ENCODE measurements around the gene TTC9C. TPM values are rescaled to one million over a fixed set of nuclear protein-coding genes. Genes with fewer than 3 reads are reported as not detected.
"Not testable (repeated sequence)": the region's sequence is repeated elsewhere in the genome, so short reads cannot be mapped to it uniquely, and the experiment has no call there.

The TTC9C gene
- total and polyA plus RNA-seq, 5 donors from 2014 or later = 19.4 to 39.5 (median 27.9) TPM

- H3K27me3 Mint-ChIP-seq = no peaks in the 10 kb centered on the region
- Histone ChIP-seq H3K36me3 (ENCODE audit: control insufficient read depth, insufficient read depth, low read length) (peaks cover 12% of the 10 kb centered on the region), H3K27me3 (ENCODE audit: control insufficient read depth, insufficient read depth, low read length) (no peaks in the 10 kb centered on the region), H3K9me3 (ENCODE audit: control insufficient read depth in 2 of 2, low read length in 2 of 2) (no peaks in the 10 kb centered on the region), H3K27ac (ENCODE audit: insufficient read depth, low read length, poor library complexity, severe bottlenecking) (no peak overlapping the region), H3K4me3 (ENCODE audit: low read depth, low read length) (no peak overlapping the region), H3K4me1 (ENCODE audit: control insufficient read depth, insufficient read depth, low read length, poor library complexity, severe bottlenecking) (peaks cover 26% of the 10 kb centered on the region)
- peaks cover 4 to 34% (median 13%) of the 10 kb centered on the region in 4 donors for H3K4me1 Mint-ChIP-seq
- DNase-seq (no peak), ATAC-seq (ENCODE audit: low read depth in 2 of 2) (no peak)
- H3K27ac Mint-ChIP-seq = peak overlapping the region in 1 of 3 donors; percentile 80
- peaks cover 3% of the 10 kb centered on the region for H3K36me3 Mint-ChIP-seq
- H3K9me3 Mint-ChIP-seq = no peaks in the 10 kb centered on the region
- H3K4me3 Mint-ChIP-seq = peak overlapping the region; percentile 2 to 66 (median 52)
These were observed 26.9 kb downstream of the TTC9C start for GRCh38 chr11:62755086-62755615.

GRCh38 chr11:62757846-62758788, 29.8 kb downstream of the TTC9C start:
- Mint-ChIP-seq H3K4me1 (peaks cover 4 to 32% (median 20%) of the 10 kb centered on the region in 4 donors), H3K27me3 (peaks cover 7% of the 10 kb centered on the region), H3K9me3 (no peaks in the 10 kb centered on the region), H3K4me3 (no peak overlapping the region), H3K27ac (no peak overlapping the region), H3K36me3 (peaks cover 3% of the 10 kb centered on the region)
- H3K27ac ChIP-seq (ENCODE audit: insufficient read depth, low read length, poor library complexity, severe bottlenecking) = no peak overlapping the region
- H3K9me3 ChIP-seq (ENCODE audit: control insufficient read depth in 2 of 2, low read length in 2 of 2) = no peaks in the 10 kb centered on the region
- no peak overlapping the region for H3K4me3 ChIP-seq (ENCODE audit: low read depth, low read length)
- no peaks in the 10 kb centered on the region for H3K27me3 ChIP-seq (ENCODE audit: control insufficient read depth, insufficient read depth, low read length)
- ATAC-seq (ENCODE audit: low read depth in 2 of 2) (no peak), DNase-seq (no peak)
- peaks cover 24% of the 10 kb centered on the region for H3K4me1 ChIP-seq (ENCODE audit: control insufficient read depth, insufficient read depth, low read length, poor library complexity, severe bottlenecking)
- H3K36me3 ChIP-seq (ENCODE audit: control insufficient read depth, insufficient read depth, low read length) = peaks cover 3% of the 10 kb centered on the region

GRCh38 chr11:62760867-62761227, 32.6 kb downstream of the TTC9C start:
- not testable (repeated sequence) for H3K27me3 ChIP-seq (ENCODE audit: control insufficient read depth, insufficient read depth, low read length); ATAC-seq (ENCODE audit: low read depth in 2 of 2); H3K27me3 Mint-ChIP-seq; H3K9me3 Mint-ChIP-seq; DNase-seq; H3K36me3 ChIP-seq (ENCODE audit: control insufficient read depth, insufficient read depth, low read length); H3K36me3 Mint-ChIP-seq; H3K9me3 ChIP-seq (ENCODE audit: control insufficient read depth in 2 of 2, low read length in 2 of 2)
- Histone ChIP-seq H3K4me1 (ENCODE audit: control insufficient read depth, insufficient read depth, low read length, poor library complexity, severe bottlenecking) (peaks cover 19% of the 10 kb centered on the region), H3K4me3 (ENCODE audit: low read depth, low read length) (peak overlapping the region; percentile 19), H3K27ac (ENCODE audit: insufficient read depth, low read length, poor library complexity, severe bottlenecking) (peak overlapping the region; percentile 87)
- H3K4me3 Mint-ChIP-seq = peak overlapping the region; percentile 97 to 99 (median 98)
- peaks cover 4 to 37% (median 13%) of the 10 kb centered on the region in 4 donors for H3K4me1 Mint-ChIP-seq
- H3K27ac Mint-ChIP-seq = peak overlapping the region in 2 of 3 donors; percentile 97 to 98

- peaks cover 6 to 32% (median 17%) of the 10 kb centered on the region in 4 donors for H3K4me1 Mint-ChIP-seq
- ATAC-seq (ENCODE audit: low read depth in 2 of 2) (peak in 1 of 2 donors; percentile 4), DNase-seq (no peak)
- Histone ChIP-seq H3K27me3 (ENCODE audit: control insufficient read depth, insufficient read depth, low read length) (no peaks in the 10 kb centered on the region), H3K27ac (ENCODE audit: insufficient read depth, low read length, poor library complexity, severe bottlenecking) (peak overlapping the region; percentile 92), H3K36me3 (ENCODE audit: control insufficient read depth, insufficient read depth, low read length) (peaks cover 15% of the 10 kb centered on the region), H3K9me3 (ENCODE audit: control insufficient read depth in 2 of 2, low read length in 2 of 2) (no peaks in the 10 kb centered on the region), H3K4me3 (ENCODE audit: low read depth, low read length) (peak overlapping the region; percentile 93), H3K4me1 (ENCODE audit: control insufficient read depth, insufficient read depth, low read length, poor library complexity, severe bottlenecking) (peaks cover 15% of the 10 kb centered on the region)
- peaks cover 15% of the 10 kb centered on the region for H3K36me3 Mint-ChIP-seq
- H3K27ac Mint-ChIP-seq = peak overlapping the region; percentile 90 to 97 (median 95)
- H3K4me3 Mint-ChIP-seq = peak overlapping the region; percentile 88 to 97 (median 94)
- no peaks in the 10 kb centered on the region for H3K9me3 Mint-ChIP-seq
- H3K27me3 Mint-ChIP-seq = no peaks in the 10 kb centered on the region
These were observed 42.5 kb downstream of the TTC9C start for GRCh38 chr11:62770778-62771143.

GRCh38 chr11:62771144-62772021, 43.1 kb downstream of the TTC9C start, which contains the start of gene TAF6L:
Gene TAF6L (plus strand): TSS chr11:62771396. CDS start chr11:62775784, 4,388 bp downstream.
- no peaks in the 10 kb centered on the region for H3K27me3 Mint-ChIP-seq
- H3K4me3 Mint-ChIP-seq = peak within 1 kb of the TSS; percentile 88 to 97 (median 94)
- H3K9me3 Mint-ChIP-seq = no peaks in the 10 kb centered on the region
- peaks cover 14% of the 10 kb centered on the region for H3K36me3 Mint-ChIP-seq
- Histone ChIP-seq H3K36me3 (ENCODE audit: control insufficient read depth, insufficient read depth, low read length) (peaks cover 15% of the 10 kb centered on the region), H3K4me1 (ENCODE audit: control insufficient read depth, insufficient read depth, low read length, poor library complexity, severe bottlenecking) (peaks cover 15% of the 10 kb centered on the region), H3K9me3 (ENCODE audit: control insufficient read depth in 2 of 2, low read length in 2 of 2) (no peaks in the 10 kb centered on the region), H3K27me3 (ENCODE audit: control insufficient read depth, insufficient read depth, low read length) (no peaks in the 10 kb centered on the region), H3K4me3 (ENCODE audit: low read depth, low read length) (peak within 1 kb of the TSS; percentile 93), H3K27ac (ENCODE audit: insufficient read depth, low read length, poor library complexity, severe bottlenecking) (peak within 1 kb of the TSS; percentile 92)
- DNase-seq (peak; percentile 84 to 95 (median 92)), ATAC-seq (ENCODE audit: low read depth in 2 of 2) (peak; percentile 81)
- H3K4me1 Mint-ChIP-seq = peaks cover 6 to 30% (median 17%) of the 10 kb centered on the region in 4 donors
- peak within 1 kb of the TSS; percentile 90 to 97 (median 95) for H3K27ac Mint-ChIP-seq

GRCh38 chr11:62774407-62774806, 46.1 kb downstream of the TTC9C start:
- Mint-ChIP-seq H3K9me3 (no peaks in the 10 kb centered on the region), H3K27me3 (no peaks in the 10 kb centered on the region), H3K36me3 (peaks cover 22% of the 10 kb centered on the region), H3K27ac (no peak overlapping the region), H3K4me3 (peak overlapping the region in 1 of 4 donors; percentile 47), H3K4me1 (peaks cover 6 to 32% (median 17%) of the 10 kb centered on the region in 4 donors)
- Histone ChIP-seq H3K27me3 (ENCODE audit: control insufficient read depth, insufficient read depth, low read length) (no peaks in the 10 kb centered on the region), H3K9me3 (ENCODE audit: control insufficient read depth in 2 of 2, low read length in 2 of 2) (no peaks in the 10 kb centered on the region), H3K4me1 (ENCODE audit: control insufficient read depth, insufficient read depth, low read length, poor library complexity, severe bottlenecking) (peaks cover 15% of the 10 kb centered on the region), H3K4me3 (ENCODE audit: low read depth, low read length) (no peak overlapping the region), H3K27ac (ENCODE audit: insufficient read depth, low read length, poor library complexity, severe bottlenecking) (no peak overlapping the region), H3K36me3 (ENCODE audit: control insufficient read depth, insufficient read depth, low read length) (peaks cover 14% of the 10 kb centered on the region)
- no peak for DNase-seq
- no peak for ATAC-seq (ENCODE audit: low read depth in 2 of 2)

GRCh38 chr11:62775646-62776045, 47.4 kb downstream of the TTC9C start:
- H3K27ac Mint-ChIP-seq = peak overlapping the region in 1 of 3 donors; percentile 54
- no peak for DNase-seq
- H3K27me3 Mint-ChIP-seq = no peaks in the 10 kb centered on the region
- peaks cover 14% of the 10 kb centered on the region for H3K36me3 ChIP-seq (ENCODE audit: control insufficient read depth, insufficient read depth, low read length)
- peaks cover 0 to 20% (median 7%) of the 10 kb centered on the region in 4 donors for H3K4me1 Mint-ChIP-seq
- ATAC-seq (ENCODE audit: low read depth in 2 of 2) = no peak
- peaks cover 22% of the 10 kb centered on the region for H3K36me3 Mint-ChIP-seq
- H3K4me3 Mint-ChIP-seq = peak overlapping the region in 1 of 4 donors; percentile 49
- H3K4me3 ChIP-seq (ENCODE audit: low read depth, low read length) = no peak overlapping the region
- no peaks in the 10 kb centered on the region for H3K9me3 ChIP-seq (ENCODE audit: control insufficient read depth in 2 of 2, low read length in 2 of 2)
- no peaks in the 10 kb centered on the region for H3K27me3 ChIP-seq (ENCODE audit: control insufficient read depth, insufficient read depth, low read length)
- H3K9me3 Mint-ChIP-seq = no peaks in the 10 kb centered on the region
- no peak overlapping the region for H3K27ac ChIP-seq (ENCODE audit: insufficient read depth, low read length, poor library complexity, severe bottlenecking)
- peaks cover 11% of the 10 kb centered on the region for H3K4me1 ChIP-seq (ENCODE audit: control insufficient read depth, insufficient read depth, low read length, poor library complexity, severe bottlenecking)

Data from CD4-positive, CD25-positive, alpha-beta regulatory T cell (primary cell).